HepG2 (cell line): Measurements from ENCODE around the gene BBC3. TPM values are rescaled to one million over a fixed set of nuclear protein-coding genes. Genes with fewer than 3 reads are reported as not detected.

Source experiments
- DBP ChIP-seq: sonication (generic); formaldehyde crosslinking; IDR thresholded peaks from 2 replicates; pipeline ENCODE4 v1.4.0; 2020; ENCODE audit warnings: missing genetic modification reagents; ENCODE audit errors: not compliant biosample characterization
- DR1 ChIP-seq: sonication (generic); formaldehyde crosslinking; IDR thresholded peaks from 2 replicates; pipeline ENCODE4 v1.8.0; 2021; ENCODE audit warnings: mild to moderate bottlenecking, missing genetic modification reagents, inconsistent platforms
- GABPB1 ChIP-seq: IDR thresholded peaks from 2 replicates; pipeline ENCODE4 v1.6.1; 2016; ENCODE audit warnings: mild to moderate bottlenecking, missing genetic modification reagents, moderate library complexity, missing compliant biosample characterization
- GFI1 ChIP-seq: sonication (generic); formaldehyde crosslinking; IDR thresholded peaks from 2 replicates; pipeline ENCODE4 v1.5.0; 2020; ENCODE audit warnings: missing genetic modification reagents, mild to moderate bottlenecking, borderline replicate concordance
- GMEB1 ChIP-seq: sonication (generic); formaldehyde crosslinking; IDR thresholded peaks from 2 replicates; pipeline ENCODE4 v1.5.1; 2020; ENCODE audit warnings: missing genetic modification reagents, mild to moderate bottlenecking, borderline replicate concordance
- IRF2 ChIP-seq: IDR thresholded peaks from 2 replicates; pipeline ENCODE4 v1.6.1; 2018; ENCODE audit warnings: missing genetic modification reagents, missing compliant biosample characterization
- KDM3A ChIP-seq: IDR thresholded peaks from 2 replicates; pipeline ENCODE4 v1.6.1; 2018; ENCODE audit warnings: low read depth, missing compliant biosample characterization
- KLF12 ChIP-seq: sonication (generic); formaldehyde crosslinking; IDR thresholded peaks from 2 replicates; pipeline ENCODE4 v1.4.0; 2020; ENCODE audit warnings: missing genetic modification reagents, borderline replicate concordance
- MZF1 ChIP-seq: sonication (generic); formaldehyde crosslinking; IDR thresholded peaks from 2 replicates; pipeline ENCODE4 v1.8.1; 2023; ENCODE audit warnings: mild to moderate bottlenecking, missing genetic modification reagents, borderline replicate concordance
- NFE2 ChIP-seq: sonication (generic); formaldehyde crosslinking; IDR thresholded peaks from 2 replicates; pipeline ENCODE4 v1.4.0; 2020; ENCODE audit warnings: missing genetic modification reagents
- SATB2 ChIP-seq: sonication (generic); formaldehyde crosslinking; IDR thresholded peaks from 2 replicates; pipeline ENCODE4 v1.5.0; 2020; ENCODE audit warnings: missing genetic modification reagents
- SIX4 ChIP-seq: sonication (generic); formaldehyde crosslinking; IDR thresholded peaks from 2 replicates; pipeline ENCODE4 v1.4.0; 2020; ENCODE audit warnings: missing genetic modification reagents
- STAG1 ChIP-seq: sonication (generic); formaldehyde crosslinking; IDR thresholded peaks from 2 replicates; pipeline ENCODE4 v1.4.0; 2020; ENCODE audit warnings: missing genetic modification reagents
- STAT5B ChIP-seq: sonication (generic); formaldehyde crosslinking; IDR thresholded peaks from 2 replicates; pipeline ENCODE4 v1.4.0; 2020; ENCODE audit warnings: missing genetic modification reagents
- ZBTB8A ChIP-seq: sonication (generic); formaldehyde crosslinking; IDR thresholded peaks from 2 replicates; pipeline ENCODE4 v1.4.0; 2020; ENCODE audit warnings: mild to moderate bottlenecking, low read depth, missing genetic modification reagents, borderline replicate concordance
- ZGPAT ChIP-seq: IDR thresholded peaks from 2 replicates; pipeline ENCODE4 v1.6.1; 2016; ENCODE audit warnings: mild to moderate bottlenecking
- ZHX1 ChIP-seq: sonication (generic); formaldehyde crosslinking; IDR thresholded peaks from 2 replicates; pipeline ENCODE4 v1.8.1; 2022; ENCODE audit warnings: low read depth, mild to moderate bottlenecking, missing genetic modification reagents
- ZMYM2 ChIP-seq: sonication (generic); formaldehyde crosslinking; IDR thresholded peaks from 2 replicates; pipeline ENCODE4 v1.8.0; 2022; ENCODE audit warnings: mild to moderate bottlenecking, missing genetic modification reagents
- ZNF136 ChIP-seq: sonication (generic); formaldehyde crosslinking; IDR thresholded peaks from 2 replicates; pipeline ENCODE4 v1.8.1; 2022; ENCODE audit warnings: low read depth, mild to moderate bottlenecking, moderate library complexity, missing genetic modification reagents
- ZNF232 ChIP-seq: sonication (generic); formaldehyde crosslinking; IDR thresholded peaks from 2 replicates; pipeline ENCODE4 v1.4.0; 2020; ENCODE audit warnings: missing genetic modification reagents, borderline replicate concordance
- ZNF598 ChIP-seq: sonication (generic); formaldehyde crosslinking; IDR thresholded peaks from 2 replicates; pipeline ENCODE4 v1.5.1; 2020; ENCODE audit warnings: mild to moderate bottlenecking, missing genetic modification reagents, borderline replicate concordance
- ZNF841 ChIP-seq: sonication (generic); formaldehyde crosslinking; IDR thresholded peaks from 2 replicates; pipeline ENCODE4 v1.8.1; 2023; ENCODE audit warnings: missing genetic modification reagents, borderline replicate concordance
- ZSCAN22 ChIP-seq: sonication (generic); formaldehyde crosslinking; IDR thresholded peaks from 2 replicates; pipeline ENCODE4 v1.4.0; 2020; ENCODE audit warnings: mild to moderate bottlenecking, missing genetic modification reagents
- polyA plus RNA-seq, 8 experiments: library from polyadenylated mRNA; depleted of rRNA in 3 of 8; stranded (reverse) in 7 of 8; unstranded in 1 of 8; fragments of >200 nt; fragmentation: Illumina TruSeq in 4 of 8; extraction: Trizol in 4 of 8; gene quantifications; 2 replicates each; pipeline versions ENCODE4 v1.2.1 to v1.2.3, GENCODE V29; 2011 to 2016; ENCODE audit warnings: low read depth in 4 of 8, missing spikeins in 1 of 8, mixed read lengths in 1 of 8; ENCODE audit not compliant: insufficient read depth in 1 of 8
- total RNA-seq, 5 experiments: library from RNA; depleted of rRNA; stranded (reverse); fragments of >200 nt; fragmentation: Illumina TruSeq; extraction: Trizol; gene quantifications; 2 replicates each; pipeline ENCODE4 v1.2.3, GENCODE V29; 2016; ENCODE audit warnings: low read depth in 1 of 5

Gene BBC3
- total and polyA plus RNA-seq, 2 of the 13 experiments (the other 11 are each of a cell fraction or from before 2014, with no cell fraction given) = 6.1 to 8.8 TPM

GRCh38 chr19:47243776-47244547, 13.0 kb upstream of the BBC3 start (continued):
- TF ChIP-seq NFE2 (CRISPR knock-in tag) (no peak), ZNF136 (no peak), ZNF841 (CRISPR knock-in tag) (no peak), ZSCAN22 (no peak), ZGPAT (CRISPR knock-in tag) (peak; percentile 96), DR1 (CRISPR knock-in tag) (peak; percentile 74), ZNF232 (CRISPR knock-in tag) (no peak), ZHX1 (peak; percentile 77; the same call in 1 of the 2 replicates), KDM3A (CRISPR knock-in tag) (peak; percentile 94; the same call in 1 of the 2 replicates), STAG1 (CRISPR knock-in tag) (peak; percentile 93), STAT5B (CRISPR knock-in tag) (no peak), ZNF598 (CRISPR knock-in tag) (peak; percentile 81), IRF2 (CRISPR knock-in tag) (peak; percentile 89), GABPB1 (CRISPR knock-in tag) (peak; percentile 96), GFI1 (CRISPR knock-in tag) (peak; percentile 70), GMEB1 (CRISPR knock-in tag) (peak; percentile 62; the same call in 1 of the 2 replicates), MZF1 (no peak), ZMYM2 (CRISPR knock-in tag) (peak; percentile 81; the same call in 1 of the 2 replicates), ZBTB8A (CRISPR knock-in tag) (no peak), DBP (peak; percentile 62), KLF12 (0 out of 2 replicates have a peak, but pooled peaks have one; percentile 48), SIX4 (CRISPR knock-in tag) (no peak), SATB2 (0 out of 2 replicates have a peak, but pooled peaks have one; percentile 43)
